IPS DF 6.9 (cell line): Measurements from ENCODE around the gene EIF2AK3.

Source experiments
- DNase-seq: peaks from one replicate; pipeline ENCODE4 v3.0.0-alpha.2; 2013; ENCODE audit warnings: low read depth, low spot score
- H3K27ac ChIP-seq: one replicate; pipeline ENCODE4 v1.5.1; 2013; ENCODE audit warnings: low read length, control low read depth
- H3K27me3 ChIP-seq: 2 replicates; pipeline ENCODE4 v1.6.1; 2013; ENCODE audit warnings: mild to moderate bottlenecking, low read length; ENCODE audit not compliant: control insufficient read depth, insufficient read depth
- H3K36me3 ChIP-seq: 2 replicates; pipeline ENCODE4 v1.6.1; 2013; ENCODE audit warnings: low read length; ENCODE audit not compliant: control insufficient read depth, insufficient read depth
- H3K4me1 ChIP-seq: 2 replicates; pipeline ENCODE4 v1.6.1; 2013; ENCODE audit warnings: low read length; ENCODE audit not compliant: control insufficient read depth, insufficient read depth
- H3K4me3 ChIP-seq: 2 replicates; pipeline ENCODE4 v1.5.1; 2013; ENCODE audit warnings: mild to moderate bottlenecking, low read length
- H3K9me3 ChIP-seq: 2 replicates; pipeline ENCODE4 v1.6.1; 2013; ENCODE audit warnings: low read length, inconsistent platforms; ENCODE audit not compliant: control insufficient read depth, insufficient read depth
- WGBS: extraction: QIAGEN DNeasy Blood & Tissue Kit; methylation state at CpG from one replicate; pipeline ENCODE4 v1.1.7; 2013; ENCODE audit warnings: mixed read lengths, missing lambda C conversion rate; ENCODE audit not compliant: insufficient read length, insufficient coverage; 5-methylcytosine and 5-hydroxymethylcytosine counted together

EIF2AK3 gene

GRCh38 chr2:88599527-88599926 lies 27.7 kb downstream of the EIF2AK3 start:
- Histone ChIP-seq H3K27me3 (no peaks in the 10 kb centered on the region), H3K4me3 (no peak overlapping the region), H3K27ac (no peak overlapping the region), H3K36me3 (no peaks in the 10 kb centered on the region), H3K4me1 (peaks cover 1% of the 10 kb centered on the region; the same call in 1 of the 2 replicates), H3K9me3 (no peaks in the 10 kb centered on the region)
- WGBS = no CpG with 5 or more reads among the region's 2 CpGs
- DNase-seq = no peak

GRCh38 chr2:88597168-88597567 lies 30.1 kb downstream of the EIF2AK3 start:
- Histone ChIP-seq H3K36me3 (no peaks in the 10 kb centered on the region), H3K27me3 (no peaks in the 10 kb centered on the region), H3K4me3 (no peak overlapping the region), H3K9me3 (no peaks in the 10 kb centered on the region), H3K4me1 (peaks cover 1% of the 10 kb centered on the region; the same call in 1 of the 2 replicates), H3K27ac (no peak overlapping the region)
- no peak for DNase-seq

- WGBS = 100% methylated on average over 2 of the region's 8 CpGs
- peaks cover under 1% of the 10 kb centered on the region; the same call in 1 of the 2 replicates for H3K4me1 ChIP-seq
- H3K9me3 ChIP-seq = no peaks in the 10 kb centered on the region
- no peaks in the 10 kb centered on the region for H3K36me3 ChIP-seq
- H3K4me3 ChIP-seq = no peak overlapping the region
- no peak overlapping the region for H3K27ac ChIP-seq
- no peaks in the 10 kb centered on the region for H3K27me3 ChIP-seq
- DNase-seq = no peak
Observed at GRCh38 chr2:88596141-88596830, 31.0 kb downstream of the EIF2AK3 start.

GRCh38 chr2:88591698-88592097 lies 35.6 kb downstream of the EIF2AK3 start:
- DNase-seq = no peak
- Histone ChIP-seq H3K4me1 (no peaks in the 10 kb centered on the region), H3K4me3 (no peak overlapping the region), H3K27ac (no peak overlapping the region), H3K36me3 (no peaks in the 10 kb centered on the region), H3K27me3 (no peaks in the 10 kb centered on the region), H3K9me3 (no peaks in the 10 kb centered on the region)
- WGBS = no CpG with 5 or more reads among the region's 2 CpGs

- Histone ChIP-seq H3K4me3 (no peak overlapping the region), H3K9me3 (no peaks in the 10 kb centered on the region), H3K4me1 (no peaks in the 10 kb centered on the region), H3K27me3 (no peaks in the 10 kb centered on the region), H3K27ac (no peak overlapping the region), H3K36me3 (no peaks in the 10 kb centered on the region)
- peak; percentile 18 for DNase-seq
- no CpG with 5 or more reads among the region's 2 CpGs for WGBS
Observed at GRCh38 chr2:88590998-88591613, 36.2 kb downstream of the EIF2AK3 start.

- DNase-seq = no peak
- no peak overlapping the region for H3K27ac ChIP-seq
- 100% methylated on average over 3 of the region's 6 CpGs for WGBS
- peaks cover 3% of the 10 kb centered on the region; the same call in 1 of the 2 replicates for H3K36me3 ChIP-seq
- no peaks in the 10 kb centered on the region for H3K4me1 ChIP-seq
- H3K9me3 ChIP-seq = no peaks in the 10 kb centered on the region
- no peak overlapping the region for H3K4me3 ChIP-seq
- no peaks in the 10 kb centered on the region for H3K27me3 ChIP-seq
Observed at GRCh38 chr2:88585969-88586368, 41.3 kb downstream of the EIF2AK3 start.

GRCh38 chr2:88582030-88582429 lies 45.2 kb downstream of the EIF2AK3 start:
- Histone ChIP-seq H3K4me1 (no peaks in the 10 kb centered on the region), H3K36me3 (peaks cover 8% of the 10 kb centered on the region; the same call in 1 of the 2 replicates)
- WGBS = no CpG with 5 or more reads among the region's 1 CpG

GRCh38 chr2:88580088-88580487 lies 47.2 kb downstream of the EIF2AK3 start:
- WGBS = no CpG with 5 or more reads among the region's 1 CpG
- H3K27me3 ChIP-seq = no peaks in the 10 kb centered on the region
- no peaks in the 10 kb centered on the region for H3K9me3 ChIP-seq
- DNase-seq = no peak
- no peak overlapping the region for H3K27ac ChIP-seq
- H3K4me1 ChIP-seq = no peaks in the 10 kb centered on the region
- peaks cover 9% of the 10 kb centered on the region; the same call in 1 of the 2 replicates for H3K36me3 ChIP-seq
- H3K4me3 ChIP-seq = no peak overlapping the region

More at GRCh38 chr2:88582030-88582429, 45.2 kb downstream of the EIF2AK3 start:
- Histone ChIP-seq H3K9me3 (no peaks in the 10 kb centered on the region), H3K27ac (no peak overlapping the region), H3K4me3 (no peak overlapping the region), H3K27me3 (no peaks in the 10 kb centered on the region)
- DNase-seq = no peak

- H3K4me3 ChIP-seq = no peak overlapping the region
- H3K27me3 ChIP-seq = no peaks in the 10 kb centered on the region
- no CpG with 5 or more reads among the region's 2 CpGs for WGBS
- H3K36me3 ChIP-seq = peaks cover 8% of the 10 kb centered on the region; the same call in 1 of the 2 replicates
- no peaks in the 10 kb centered on the region for H3K9me3 ChIP-seq
- DNase-seq = no peak
- H3K27ac ChIP-seq = no peak overlapping the region
- no peaks in the 10 kb centered on the region for H3K4me1 ChIP-seq
Observed at GRCh38 chr2:88575630-88576029, 51.6 kb downstream of the EIF2AK3 start.

GRCh38 chr2:88575051-88575450 lies 52.2 kb downstream of the EIF2AK3 start:
- no CpG with 5 or more reads among the region's 2 CpGs for WGBS
- H3K27ac ChIP-seq = no peak overlapping the region
- peaks cover 4% of the 10 kb centered on the region; the same call in 1 of the 2 replicates for H3K36me3 ChIP-seq
- no peaks in the 10 kb centered on the region for H3K27me3 ChIP-seq
- H3K4me1 ChIP-seq = no peaks in the 10 kb centered on the region
- DNase-seq = no peak
- H3K9me3 ChIP-seq = no peaks in the 10 kb centered on the region
- no peak overlapping the region for H3K4me3 ChIP-seq
